ENCODE measurements around the gene MFSD11.
"Not testable (repeated sequence)": the region's sequence is repeated elsewhere in the genome, so short reads cannot be mapped to it uniquely, and the experiment has no call there.

MFSD11 gene

DNA sequence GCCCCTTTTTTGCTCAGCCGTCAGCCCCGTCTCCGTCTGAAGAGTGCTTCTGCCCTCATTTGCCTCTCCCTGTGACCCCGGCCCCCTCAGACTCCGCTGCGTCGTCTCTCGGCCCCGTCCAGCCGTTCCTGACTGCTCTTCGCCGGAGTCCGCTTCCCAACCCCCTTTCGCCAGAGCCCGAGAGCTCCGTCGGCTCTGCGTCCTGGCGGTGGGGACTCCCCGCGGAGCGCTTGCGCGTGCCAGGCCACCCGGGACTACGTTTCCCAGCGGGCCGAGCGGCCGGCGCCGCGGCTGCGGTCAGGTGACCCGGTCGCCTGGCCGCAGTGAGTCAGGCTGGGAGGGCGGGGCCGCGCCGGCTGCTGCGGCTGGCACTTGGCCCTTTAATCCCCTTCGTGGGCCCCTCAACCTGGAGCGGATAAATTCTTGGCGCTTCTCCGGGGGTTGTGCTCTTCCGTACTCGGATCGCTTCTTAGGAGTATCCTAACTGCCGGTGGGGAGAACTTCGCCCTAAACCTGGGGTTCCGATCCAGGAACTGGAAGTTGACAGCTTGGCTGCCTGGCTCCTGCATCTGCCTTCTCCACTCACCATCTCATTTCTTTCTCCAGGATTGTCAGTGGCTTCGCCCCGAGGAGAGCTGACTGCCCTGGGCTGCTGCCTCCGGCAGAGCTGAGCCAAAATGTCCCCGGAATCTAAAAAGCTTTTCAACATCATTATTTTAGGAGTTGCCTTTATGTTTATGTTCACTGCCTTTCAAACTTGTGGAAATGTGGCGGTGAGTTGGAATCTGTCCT, at the start of gene MFSD11:
MFSD11 (plus strand) TSS at position 444 of the 792 bp plus-strand sequence; CDS start at position 678, 234 bp downstream.
- peak; percentile 89 for DNase-seq

DNA sequence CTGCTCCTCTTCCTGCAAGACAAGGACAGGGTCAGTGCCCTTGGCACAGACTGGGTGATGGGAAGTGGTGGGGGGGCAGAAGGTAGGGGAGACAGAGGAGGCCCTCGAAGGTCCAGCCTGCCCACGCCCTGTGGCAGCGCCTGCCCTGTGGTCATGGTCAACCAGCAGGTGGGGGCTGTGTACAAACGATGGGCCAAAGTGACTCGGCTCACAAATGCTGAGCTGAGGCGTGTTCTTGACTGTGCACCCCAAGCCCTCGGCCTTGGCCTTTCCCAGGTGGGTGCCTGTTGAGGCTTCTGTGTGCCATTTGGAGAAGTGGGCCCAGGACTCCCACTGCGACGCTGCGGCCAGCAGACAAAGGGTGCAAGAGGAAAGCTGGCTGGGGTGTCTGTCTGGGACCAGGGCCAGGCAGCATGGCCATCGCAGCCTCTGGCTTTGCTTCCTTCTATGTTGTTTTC, 49.7 kb upstream of the MFSD11 start:
- no peak for DNase-seq

DNA sequence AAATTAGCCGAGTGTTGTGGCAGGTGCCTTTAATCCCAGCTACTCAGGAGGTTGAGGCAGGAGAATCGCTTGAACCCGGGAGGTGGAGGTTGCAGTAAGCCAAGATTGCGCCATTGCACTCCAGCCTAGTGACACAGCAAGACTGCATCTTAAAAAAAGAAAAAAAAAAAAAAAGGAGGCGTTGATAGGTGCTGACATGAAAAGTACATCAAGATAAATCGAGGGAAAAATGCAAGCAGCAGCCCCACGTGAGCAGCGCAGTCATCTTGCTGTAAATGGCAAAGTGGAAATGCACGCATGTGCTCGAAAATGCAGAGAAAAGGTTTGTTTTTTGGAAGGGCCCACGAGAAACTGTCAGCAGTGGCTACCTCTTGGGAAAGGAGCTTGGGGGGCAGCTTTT, 48.1 kb upstream of the MFSD11 start:
- DNase-seq = no peak

DNA sequence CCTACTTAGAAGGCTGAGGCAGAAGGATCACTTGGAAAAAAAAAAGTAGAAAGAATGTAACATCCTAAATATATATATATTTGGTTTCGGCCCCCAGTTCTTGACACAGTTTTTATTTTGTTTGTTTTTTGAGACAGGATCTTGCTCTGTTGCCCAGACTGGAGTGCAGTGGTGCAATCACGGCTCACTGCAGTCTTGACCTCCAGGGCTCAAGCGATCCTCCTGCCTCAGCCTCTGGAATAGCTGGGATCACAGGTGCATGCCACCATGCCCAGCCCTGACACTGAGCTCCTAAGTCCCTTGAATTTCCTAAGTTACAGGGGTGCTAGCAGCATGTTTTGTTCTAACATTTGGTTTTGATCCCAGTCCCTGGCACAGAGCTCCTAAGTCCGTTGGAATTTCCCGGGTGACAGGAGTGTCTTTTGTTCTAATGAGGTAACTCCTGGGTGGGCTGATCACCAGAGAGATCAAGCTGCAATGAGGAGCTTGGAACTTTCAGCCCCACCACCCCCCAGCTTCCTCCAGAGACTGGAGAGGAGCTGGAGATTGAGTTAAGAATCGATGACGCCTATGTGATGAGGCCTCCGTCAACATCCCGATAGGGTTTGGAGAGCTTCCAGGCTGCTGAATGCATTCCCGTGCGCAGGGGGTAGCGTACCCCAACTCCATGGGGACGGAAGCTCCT, 47.2 kb upstream of the MFSD11 start:
- DNase-seq = no peak

DNA sequence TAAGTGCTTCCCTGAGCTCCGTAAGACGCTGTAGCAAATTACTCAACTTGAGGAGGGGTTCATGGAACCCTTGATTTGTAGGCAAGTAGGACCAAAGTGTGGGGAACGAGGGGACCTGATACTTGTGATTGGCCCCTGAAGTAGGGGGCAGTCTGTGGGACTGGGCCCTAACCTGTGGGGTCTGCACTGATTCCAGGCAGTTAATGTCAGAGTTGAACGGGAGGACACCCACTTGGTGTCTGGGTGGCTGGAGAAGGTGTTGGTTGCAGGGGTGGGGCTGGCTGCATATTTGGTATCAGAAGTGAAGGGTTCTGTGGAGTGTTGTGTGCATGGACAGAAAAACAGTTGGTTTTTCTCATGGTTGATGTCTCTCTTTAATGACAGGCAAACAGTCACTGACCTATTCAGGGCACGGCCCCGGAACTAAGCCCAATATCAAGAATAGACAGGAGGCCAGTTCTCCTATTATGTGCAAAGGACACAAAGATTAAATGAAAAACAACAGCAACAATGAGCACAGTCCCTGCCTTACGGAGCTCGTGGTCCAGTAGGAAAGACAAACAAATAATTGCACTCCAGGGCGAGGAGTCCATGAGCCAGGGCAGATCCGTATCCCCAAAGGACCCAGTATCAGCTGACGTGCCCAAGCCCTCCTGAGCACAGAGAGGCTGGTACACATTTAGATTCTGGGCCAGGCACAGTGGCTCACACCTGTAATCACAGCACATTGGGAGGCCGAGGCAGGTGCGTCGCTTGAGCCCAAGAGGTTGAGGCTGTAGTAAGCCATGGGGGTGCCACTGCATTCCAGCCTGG, 46.3 kb upstream of the MFSD11 start:
- no peak for DNase-seq

DNA sequence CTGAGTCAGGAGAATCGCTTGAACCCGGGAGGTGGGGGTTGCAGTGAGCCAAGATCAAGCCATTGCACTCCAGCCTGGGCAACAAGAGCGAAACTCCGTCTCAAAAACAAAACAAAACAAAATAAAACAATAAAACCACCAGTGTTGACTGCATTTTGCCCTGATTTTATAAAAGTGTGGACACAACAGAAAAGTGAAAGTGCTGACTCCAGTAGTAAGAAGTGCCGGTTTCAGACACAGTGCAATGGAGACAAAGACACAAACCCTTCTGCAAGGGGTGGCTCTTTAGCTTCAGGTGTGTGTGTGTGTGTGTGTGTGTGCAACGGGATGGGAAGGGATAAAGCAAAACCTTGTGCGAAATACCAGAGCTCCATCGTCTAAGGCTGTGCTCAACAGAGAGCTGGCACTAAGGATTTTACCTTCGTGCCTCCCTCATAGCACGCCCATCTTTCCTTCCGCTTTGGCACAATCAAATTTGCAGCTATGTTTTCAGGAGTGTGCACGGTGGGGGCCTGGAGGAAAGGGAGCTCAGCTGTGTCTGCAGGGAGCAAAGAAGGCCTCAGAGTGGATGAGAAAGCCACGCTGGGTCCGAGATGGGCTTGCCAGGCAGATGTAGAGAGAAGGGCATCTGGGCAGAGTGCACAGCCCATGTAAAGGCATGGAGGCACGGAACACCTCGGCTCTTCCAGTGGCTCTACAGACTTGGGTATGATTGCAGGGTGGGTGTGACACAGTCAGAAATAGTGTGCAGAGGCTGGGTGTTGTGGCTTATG, 42.7 kb upstream of the MFSD11 start:
- no peak for DNase-seq

GRCh38 chr17:76696763-76697701, 40.9 kb upstream of the MFSD11 start:
- DNase-seq = no peak

DNA sequence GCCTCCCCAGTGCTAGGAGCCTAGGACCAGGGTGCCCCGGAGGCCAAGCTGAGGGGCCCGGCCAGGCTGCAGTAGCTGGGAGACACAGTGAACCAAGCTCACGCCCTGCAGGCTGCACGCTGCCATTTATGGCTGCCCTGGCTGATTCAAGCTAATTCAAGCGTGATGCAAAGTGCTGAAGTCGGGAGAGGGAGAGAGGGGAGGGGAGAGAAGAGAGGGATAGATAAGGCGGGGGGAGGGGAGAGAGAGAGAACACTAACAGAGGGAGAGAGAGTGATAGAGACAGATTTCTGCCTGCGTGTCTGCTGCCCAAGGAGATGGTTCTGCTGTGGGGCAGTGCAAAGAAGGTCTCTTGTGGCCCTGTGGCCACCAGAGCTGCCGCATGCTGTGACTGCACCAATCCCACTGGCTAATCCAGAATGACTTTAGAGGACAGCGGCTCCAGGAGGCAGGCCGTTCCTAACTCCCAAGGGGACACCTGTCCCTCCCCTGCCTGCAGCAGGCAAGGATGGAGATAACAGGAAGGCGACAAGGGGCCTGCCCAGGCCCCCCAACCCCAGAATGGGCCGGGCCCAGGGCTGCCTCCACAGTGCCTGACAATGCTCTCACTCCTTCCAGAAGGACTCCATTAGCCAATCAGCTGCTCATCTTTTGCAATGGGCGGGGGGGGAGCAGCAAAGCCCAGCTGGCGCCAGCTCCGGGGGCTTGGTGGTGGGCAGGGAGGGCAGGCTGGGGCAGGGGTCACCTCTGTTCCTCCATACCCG, 40.0 kb upstream of the MFSD11 start:
- DNase-seq = no peak

DNA sequence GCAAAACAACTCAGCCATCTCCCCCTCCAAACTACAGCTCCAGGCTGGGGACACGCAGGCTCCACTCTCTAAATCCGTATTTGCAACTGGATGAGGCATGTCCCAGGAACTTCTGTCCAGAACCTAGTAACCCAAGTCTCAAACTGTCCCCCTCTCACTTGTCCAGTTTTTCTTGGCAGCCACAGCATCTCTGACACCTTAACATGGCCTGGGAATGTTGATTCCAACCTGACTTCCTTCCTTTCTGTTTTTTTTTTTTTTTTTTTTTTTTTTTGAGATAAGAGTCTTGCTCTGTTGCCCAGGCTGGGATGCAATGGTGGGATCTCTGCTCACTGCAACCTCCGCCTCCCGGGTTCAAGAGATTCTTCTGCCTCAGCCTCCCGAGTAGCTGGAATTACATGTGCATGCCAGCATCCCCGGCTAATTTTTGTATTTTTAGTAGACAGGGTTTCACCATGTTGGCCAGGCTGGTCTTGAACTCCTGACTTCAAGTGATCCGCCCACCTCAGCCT, 39.4 kb upstream of the MFSD11 start:
- not testable (repeated sequence) for DNase-seq

GRCh38 chr17:76700270-76700616, 37.7 kb upstream of the MFSD11 start:
- no peak for DNase-seq

DNA sequence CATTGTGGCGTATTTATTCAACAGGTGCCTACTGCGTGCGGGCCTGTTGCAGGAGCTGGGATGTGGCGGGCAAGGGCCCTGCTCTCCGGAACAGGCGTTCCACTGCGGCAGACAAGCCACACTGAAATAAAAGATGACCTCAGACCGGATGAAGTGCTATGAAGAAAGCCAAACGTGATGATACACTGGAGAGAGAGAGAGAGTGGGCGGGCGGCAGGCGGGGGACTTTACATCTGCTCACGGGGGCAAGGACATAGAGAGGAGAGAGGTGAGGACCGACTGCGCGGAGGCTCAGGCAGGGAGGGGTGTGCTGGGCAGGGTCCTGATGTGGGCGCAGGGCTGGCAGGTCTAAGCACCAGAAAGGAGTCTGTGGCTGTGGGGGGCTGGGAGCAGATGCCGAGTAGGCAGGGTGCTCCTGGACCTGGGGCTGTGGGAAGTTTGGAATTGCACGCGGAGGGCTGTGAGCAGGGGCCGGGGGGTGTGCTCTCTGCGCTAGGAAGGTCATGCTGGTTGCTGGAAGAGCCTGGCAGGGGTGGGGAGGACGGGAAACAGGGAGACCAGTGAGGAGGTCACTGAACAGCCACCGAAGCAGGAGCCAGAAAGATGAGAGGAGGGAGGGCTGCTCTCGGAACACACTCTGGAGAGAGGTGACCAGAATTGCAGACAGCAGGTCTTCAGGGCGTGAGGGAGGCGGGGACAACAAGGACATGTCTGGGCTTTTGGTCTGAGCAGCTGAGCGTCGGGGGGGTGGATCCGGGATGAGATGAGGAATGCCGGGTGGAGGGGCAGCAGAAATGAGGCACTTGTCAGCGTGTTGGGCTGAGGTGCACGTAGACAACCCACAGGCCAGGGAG, 37.1 kb upstream of the MFSD11 start:
- no peak for DNase-seq

GRCh38 chr17:76701471-76701967, 36.4 kb upstream of the MFSD11 start:
- DNase-seq = no peak

- no peak for DNase-seq
These were observed 35.8 kb upstream of the MFSD11 start for GRCh38 chr17:76702076-76702475.

DNA sequence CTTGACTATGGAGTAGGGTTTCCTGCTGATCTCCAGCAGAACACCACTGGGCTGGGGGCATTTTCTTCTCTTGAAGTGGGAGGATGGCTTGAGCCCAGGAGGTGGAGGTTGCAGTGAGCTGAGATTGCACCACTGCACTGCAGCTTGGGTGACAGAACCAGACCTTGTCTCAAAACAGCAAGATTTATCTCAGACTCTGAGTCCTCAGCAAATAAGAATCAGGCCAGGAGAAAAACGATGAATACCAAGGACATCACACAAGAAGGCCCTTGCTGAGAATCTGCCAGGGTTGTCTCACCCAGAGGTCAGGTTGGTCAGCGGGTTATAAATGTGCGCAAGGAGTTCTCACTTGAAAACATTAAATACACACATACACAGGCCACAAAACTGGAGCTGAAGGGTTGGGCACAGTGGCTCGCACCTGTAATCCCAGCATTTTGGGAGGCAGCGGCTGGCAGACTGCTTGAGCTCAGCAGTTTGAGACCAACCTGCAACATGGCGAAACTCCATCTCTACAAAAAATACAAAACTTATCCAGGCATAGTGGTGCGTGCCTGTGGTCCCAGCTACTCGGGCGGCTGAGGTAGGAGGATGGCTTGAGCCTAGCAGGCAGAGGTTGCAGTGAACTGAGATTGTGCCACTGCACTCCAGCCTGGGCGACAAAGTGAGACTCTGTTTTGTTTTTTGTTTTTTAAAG, 34.8 kb upstream of the MFSD11 start:
- no peak for DNase-seq

DNA sequence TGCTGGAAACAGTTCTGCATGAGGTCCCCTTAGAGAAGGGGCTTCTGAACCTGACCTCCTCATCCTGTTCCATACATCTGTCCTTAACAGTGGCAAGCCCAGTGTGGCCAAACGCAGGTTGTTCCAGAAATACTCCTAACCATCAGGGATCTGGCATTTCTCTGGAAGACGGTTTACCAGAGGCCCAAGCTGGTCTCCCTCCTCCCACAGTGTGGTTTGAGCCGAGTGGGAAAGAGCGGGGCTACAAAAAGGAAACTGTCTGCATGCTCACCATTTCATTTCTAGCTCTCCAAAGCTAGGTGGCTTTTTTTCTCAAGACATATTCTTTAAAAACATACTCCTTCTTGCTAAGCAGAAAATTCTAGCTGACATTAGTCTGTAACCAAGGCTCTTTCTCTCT, 33.1 kb upstream of the MFSD11 start:
- DNase-seq = no peak

DNA sequence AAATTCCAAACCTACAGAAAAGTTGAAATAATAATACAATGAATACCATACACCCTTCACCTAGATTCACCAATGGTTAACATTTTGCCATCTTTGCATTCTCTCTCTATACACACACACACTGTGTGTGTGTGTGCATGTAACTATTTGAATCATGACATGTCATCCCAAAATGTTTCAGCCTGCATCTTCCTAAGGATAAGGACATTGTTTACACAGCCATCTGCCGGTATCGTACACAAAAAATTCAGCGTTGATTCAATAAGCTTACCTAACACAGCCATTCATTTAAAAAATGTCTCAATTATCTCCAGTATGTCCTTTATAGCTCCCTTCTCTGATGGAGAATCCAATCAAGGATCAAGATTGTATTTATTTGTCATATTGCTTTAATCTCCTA, 31.1 kb upstream of the MFSD11 start:
- DNase-seq = no peak

DNA sequence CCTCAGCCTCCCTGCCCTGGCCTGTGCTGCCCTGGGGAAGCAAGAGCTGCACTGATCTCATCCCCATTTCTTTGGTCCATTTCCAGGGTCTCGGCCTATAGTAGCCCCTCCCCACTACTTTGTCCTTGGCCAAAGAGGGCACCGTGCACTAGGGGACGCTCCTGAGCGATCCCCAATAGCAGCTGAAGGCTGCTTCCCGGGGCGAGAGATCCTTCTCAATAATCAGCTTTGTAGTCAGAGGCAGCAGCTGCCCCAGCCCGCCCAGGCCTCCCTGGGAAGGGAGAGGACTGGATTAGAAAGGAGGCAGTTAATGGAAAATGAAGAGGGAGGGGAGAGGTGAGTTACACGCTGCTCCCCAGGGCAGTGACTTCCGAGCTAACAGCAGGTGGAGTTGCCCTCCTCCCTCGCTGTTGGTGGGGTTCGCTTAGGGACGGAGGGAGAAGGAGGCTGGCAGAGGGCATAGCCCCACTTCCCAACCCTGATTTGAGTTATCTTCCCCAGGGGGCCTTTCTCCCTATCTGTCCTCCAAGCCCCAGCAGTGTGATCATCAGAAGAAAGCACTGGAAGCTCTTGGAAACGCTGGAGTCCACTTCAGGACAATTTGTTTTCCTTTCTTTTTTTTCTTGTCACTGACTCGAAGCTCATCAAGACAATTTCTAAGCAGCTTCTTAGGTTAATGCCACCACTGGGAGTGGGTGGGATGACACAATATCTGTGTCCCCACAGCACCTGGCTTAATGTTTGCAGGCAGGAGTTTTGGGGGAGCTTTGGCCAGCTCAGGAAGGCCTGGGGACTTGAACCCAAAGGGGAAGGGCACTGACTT, 29.7 kb upstream of the MFSD11 start:
- no peak for DNase-seq
